ENCODE measurements around the gene ERI2.
"Not testable (repeated sequence)": the region's sequence is repeated elsewhere in the genome, so short reads cannot be mapped to it uniquely, and the experiment has no call there.

Gene ERI2

GRCh38 chr16:20762404-20763123, 43.7 kb downstream of the ERI2 start:
- DNase-seq: no peak

GRCh38 chr16:20761175-20761574, 45.1 kb downstream of the ERI2 start:
- no peak for DNase-seq

GRCh38 chr16:20760346-20760745, 45.9 kb downstream of the ERI2 start:
- no peak for DNase-seq

- DNase-seq: not testable (repeated sequence)
Measured at GRCh38 chr16:20755799-20756198, 50.5 kb downstream of the ERI2 start.

- DNase-seq: no peak
Measured at GRCh38 chr16:20755238-20755637, 51.0 kb downstream of the ERI2 start.

- no peak for DNase-seq
Measured at GRCh38 chr16:20753727-20754126, 52.5 kb downstream of the ERI2 start.

- no peak for DNase-seq
Measured at GRCh38 chr16:20750558-20750957, 55.7 kb downstream of the ERI2 start.

- no peak for DNase-seq
Measured at GRCh38 chr16:20749474-20749873, 56.8 kb downstream of the ERI2 start.

GRCh38 chr16:20747030-20747816, 59.0 kb downstream of the ERI2 start:
- DNase-seq: no peak

- no peak for DNase-seq
Measured at GRCh38 chr16:20746461-20746860, 59.8 kb downstream of the ERI2 start.

Measured in activated CD4-positive, alpha-beta T cell treated with anti-CD3 and anti-CD28 coated beads, Interleukin-2, amount 50 U/mL, for 4 hours (primary cell).